ENCODE measurements around the gene GPM6B.

GPM6B gene

GRCh38 chrX:13768939-13769338 is 48.0 kb downstream of the GPM6B start:
- DNase-seq (ENCODE audit: low read depth in 2 of 2): no peak

- DNase-seq (ENCODE audit: low read depth in 2 of 2): no peak
Measured at GRCh38 chrX:13764765-13765164, 52.1 kb downstream of the GPM6B start.

- no peak for DNase-seq (ENCODE audit: low read depth in 2 of 2)
Measured at GRCh38 chrX:13764281-13764680, 52.6 kb downstream of the GPM6B start.

DNA sequence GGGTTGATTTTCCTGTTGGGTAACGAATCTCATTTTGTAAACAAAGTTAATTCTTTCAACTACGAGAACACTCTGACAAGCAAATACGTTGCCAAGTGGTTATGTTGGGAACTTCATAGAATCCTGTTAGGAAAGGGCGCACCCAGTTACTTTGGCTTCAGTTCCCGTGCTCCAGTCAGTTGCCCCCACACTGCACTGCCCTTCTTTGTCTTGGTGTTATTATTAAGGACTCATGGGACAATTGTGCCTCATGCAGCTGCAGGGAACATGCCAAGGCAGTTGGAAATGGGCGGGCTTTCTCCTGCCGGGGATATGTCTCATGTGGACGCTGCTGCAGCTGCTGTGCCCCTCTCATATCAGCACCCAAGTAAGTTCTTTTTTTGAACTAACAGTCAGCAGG is 53.4 kb downstream of the GPM6B start:
- no peak for DNase-seq (ENCODE audit: low read depth in 2 of 2)

- DNase-seq (ENCODE audit: low read depth in 2 of 2): no peak
Measured at GRCh38 chrX:13761606-13762414, 55.1 kb downstream of the GPM6B start.

DNA sequence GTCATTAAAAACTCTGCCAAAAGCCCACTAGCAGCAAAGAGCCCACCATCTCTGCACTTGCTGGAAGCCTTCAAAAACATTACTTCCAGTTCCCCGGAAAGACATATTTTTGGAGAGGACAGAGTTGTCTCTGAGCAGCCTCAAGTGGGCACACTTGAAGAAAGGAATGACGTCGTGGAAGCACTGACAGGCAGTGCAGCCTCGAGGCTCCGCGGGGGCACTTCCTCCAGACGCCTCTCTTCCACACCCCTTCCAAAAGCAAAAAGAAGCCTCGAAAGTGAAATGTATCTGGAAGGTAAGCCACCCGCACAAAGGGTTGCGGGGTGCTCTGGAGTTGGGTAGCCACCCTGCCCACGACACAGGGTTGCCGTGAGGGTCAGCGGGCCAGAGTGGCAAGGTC is 56.5 kb downstream of the GPM6B start:
- DNase-seq (ENCODE audit: low read depth in 2 of 2): no peak

DNA sequence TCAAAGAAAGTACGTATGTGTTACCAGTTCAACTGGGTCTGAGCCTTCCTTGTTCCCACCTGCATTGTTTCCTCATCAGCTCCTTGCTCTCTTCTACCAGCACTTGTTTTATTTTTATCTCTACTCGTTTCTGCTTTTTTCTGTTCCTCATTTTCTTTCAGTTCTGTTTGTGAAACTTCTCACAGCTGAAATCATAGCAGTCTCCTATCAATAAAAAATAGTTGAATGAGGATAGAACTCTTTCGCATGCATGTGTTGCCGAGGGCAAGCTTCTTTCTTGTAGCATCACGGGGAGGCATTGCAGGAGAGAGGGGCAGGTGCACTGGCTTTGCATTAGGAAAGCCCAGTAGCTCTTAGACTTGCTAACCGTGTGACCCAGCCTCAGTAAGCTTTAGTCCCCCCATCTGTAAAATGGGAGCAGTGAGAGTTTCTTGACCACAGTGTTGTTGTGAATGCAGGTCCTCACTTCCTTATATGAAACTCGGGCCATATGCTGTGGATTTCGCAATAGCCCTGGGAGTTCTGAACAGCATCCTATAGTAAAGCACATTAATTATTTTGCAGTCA is 57.7 kb downstream of the GPM6B start:
- no peak for DNase-seq (ENCODE audit: low read depth in 2 of 2)

DNA sequence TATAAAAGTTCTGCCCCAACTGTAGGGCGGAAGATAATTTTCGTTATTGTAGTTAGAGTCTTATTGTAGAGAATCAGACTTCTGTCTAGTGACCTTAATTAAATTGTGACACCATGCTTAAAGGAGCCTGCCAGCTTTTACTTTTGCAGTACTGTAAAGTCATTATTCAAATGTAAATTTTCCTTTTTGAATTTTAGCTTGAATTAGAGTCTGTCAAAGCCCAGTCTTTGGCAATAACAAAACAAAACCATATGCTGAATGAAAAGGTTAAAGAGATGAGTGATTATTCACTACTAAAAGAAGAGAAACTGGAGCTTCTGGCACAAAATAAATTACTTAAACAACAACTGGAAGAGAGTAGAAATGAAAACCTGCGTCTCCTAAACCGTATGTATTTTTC is 60.5 kb downstream of the GPM6B start:
- DNase-seq (ENCODE audit: low read depth in 2 of 2): no peak

DNA sequence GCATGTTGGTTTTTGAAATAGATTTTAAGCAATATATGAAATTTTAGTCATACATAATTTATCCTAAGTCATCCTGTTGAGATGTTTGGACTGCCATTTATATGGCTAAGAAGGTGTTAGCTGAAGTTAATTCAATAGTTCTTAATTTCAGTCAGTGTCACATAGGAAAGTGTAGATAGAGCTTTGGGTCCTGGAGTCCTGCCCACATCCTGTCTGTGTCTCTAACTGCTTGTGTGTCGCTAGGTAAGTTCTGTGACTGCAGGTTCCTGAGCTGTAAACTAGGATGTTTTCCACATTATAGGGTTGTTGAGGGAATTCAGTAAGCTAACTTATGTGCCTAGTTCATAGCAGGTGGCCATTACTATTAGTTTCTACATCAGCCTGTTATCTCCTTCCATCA is 61.6 kb downstream of the GPM6B start:
- DNase-seq (ENCODE audit: low read depth in 2 of 2): no peak

- no peak for DNase-seq (ENCODE audit: low read depth in 2 of 2)
Measured at GRCh38 chrX:13754765-13755164, 62.1 kb downstream of the GPM6B start.

GRCh38 chrX:13752646-13753045 is 64.2 kb downstream of the GPM6B start:
- DNase-seq (ENCODE audit: low read depth in 2 of 2): no peak

GRCh38 chrX:13752141-13752540 is 64.8 kb downstream of the GPM6B start:
- no peak for DNase-seq (ENCODE audit: low read depth in 2 of 2)

GRCh38 chrX:13750812-13751211 is 66.1 kb downstream of the GPM6B start:
- no peak for DNase-seq (ENCODE audit: low read depth in 2 of 2)

- DNase-seq (ENCODE audit: low read depth in 2 of 2): no peak
Measured at GRCh38 chrX:13750204-13750603, 66.7 kb downstream of the GPM6B start.

- no peak for DNase-seq (ENCODE audit: low read depth in 2 of 2)
Measured at GRCh38 chrX:13748486-13748885, 68.4 kb downstream of the GPM6B start.

DNA sequence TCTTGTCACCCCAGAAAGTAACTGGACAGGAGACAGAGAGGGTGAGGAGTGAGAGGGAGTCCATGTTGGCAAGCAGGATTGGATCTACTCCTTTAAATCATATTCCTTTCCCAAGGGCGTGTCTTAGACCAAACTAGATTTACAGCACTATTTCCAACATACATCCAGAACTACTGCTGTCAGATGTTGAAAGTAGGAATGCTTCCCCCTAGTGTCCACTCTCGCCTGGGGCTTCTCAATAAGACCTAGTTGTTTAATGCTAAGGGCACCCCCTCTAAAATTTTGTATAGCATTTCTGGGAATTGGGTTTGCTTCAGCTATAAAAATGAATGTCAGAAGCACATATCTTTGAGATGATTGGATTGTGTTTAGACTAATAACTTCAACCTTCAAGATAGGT is 69.1 kb downstream of the GPM6B start:
- no peak for DNase-seq (ENCODE audit: low read depth in 2 of 2)

DNA sequence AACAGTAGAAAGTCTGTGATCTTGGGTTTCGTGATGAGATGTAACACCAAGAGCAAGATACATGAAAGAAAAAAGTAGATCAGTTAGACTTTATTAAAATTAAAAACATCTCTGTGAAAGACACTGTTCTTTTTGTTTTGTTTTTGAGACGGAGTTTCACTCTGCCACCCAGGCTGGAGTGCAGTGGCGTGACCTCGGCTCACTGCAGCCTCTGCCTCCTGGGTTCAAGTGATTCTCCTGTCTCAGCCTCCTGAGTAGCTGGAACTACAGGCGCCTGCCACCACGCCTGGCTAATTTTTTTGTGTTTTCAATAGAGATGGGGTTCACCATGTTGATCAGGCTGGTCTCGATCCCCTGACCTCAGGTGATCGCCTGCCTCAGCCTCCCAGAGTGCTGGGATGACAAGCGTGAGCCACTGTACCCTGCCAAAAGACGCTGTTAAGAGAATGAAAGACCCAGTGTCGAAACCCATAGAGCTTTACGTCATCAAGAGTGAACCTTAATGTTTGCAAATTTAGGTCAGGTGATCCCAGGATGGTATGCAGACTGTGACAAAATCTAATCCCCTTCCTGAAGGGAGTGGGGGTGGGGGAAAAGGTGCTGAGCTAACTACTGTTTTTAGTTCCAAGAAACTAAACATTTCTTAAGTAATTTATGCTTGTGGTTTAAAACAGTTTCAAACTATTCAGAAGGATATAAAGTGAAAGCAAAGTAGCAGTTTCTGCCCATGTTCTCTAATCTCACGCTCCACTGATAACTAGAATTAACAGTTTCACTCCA is 74.3 kb downstream of the GPM6B start:
- DNase-seq (ENCODE audit: low read depth in 2 of 2): peak; percentile 4 to 38

DNA sequence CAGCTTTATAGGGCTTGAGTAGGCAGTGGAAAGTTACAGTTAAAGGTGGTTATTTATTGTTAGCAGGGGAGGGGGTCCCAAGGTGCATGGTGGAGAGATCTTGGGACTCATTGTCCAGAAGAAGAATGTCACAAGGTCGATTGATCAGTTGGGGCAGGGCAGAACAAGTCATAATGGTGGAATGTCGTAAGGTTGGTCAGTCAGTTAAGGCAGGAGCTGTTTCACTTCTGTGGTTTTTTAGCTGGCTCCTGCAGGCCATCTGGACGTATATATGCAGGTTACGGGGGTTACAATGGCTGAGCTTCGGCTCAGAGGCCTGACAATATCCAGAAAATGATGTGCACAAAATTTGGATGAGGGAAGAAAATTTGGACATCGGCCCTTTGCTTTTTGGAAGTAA is 75.2 kb downstream of the GPM6B start:
- DNase-seq (ENCODE audit: low read depth in 2 of 2): no peak

DNA sequence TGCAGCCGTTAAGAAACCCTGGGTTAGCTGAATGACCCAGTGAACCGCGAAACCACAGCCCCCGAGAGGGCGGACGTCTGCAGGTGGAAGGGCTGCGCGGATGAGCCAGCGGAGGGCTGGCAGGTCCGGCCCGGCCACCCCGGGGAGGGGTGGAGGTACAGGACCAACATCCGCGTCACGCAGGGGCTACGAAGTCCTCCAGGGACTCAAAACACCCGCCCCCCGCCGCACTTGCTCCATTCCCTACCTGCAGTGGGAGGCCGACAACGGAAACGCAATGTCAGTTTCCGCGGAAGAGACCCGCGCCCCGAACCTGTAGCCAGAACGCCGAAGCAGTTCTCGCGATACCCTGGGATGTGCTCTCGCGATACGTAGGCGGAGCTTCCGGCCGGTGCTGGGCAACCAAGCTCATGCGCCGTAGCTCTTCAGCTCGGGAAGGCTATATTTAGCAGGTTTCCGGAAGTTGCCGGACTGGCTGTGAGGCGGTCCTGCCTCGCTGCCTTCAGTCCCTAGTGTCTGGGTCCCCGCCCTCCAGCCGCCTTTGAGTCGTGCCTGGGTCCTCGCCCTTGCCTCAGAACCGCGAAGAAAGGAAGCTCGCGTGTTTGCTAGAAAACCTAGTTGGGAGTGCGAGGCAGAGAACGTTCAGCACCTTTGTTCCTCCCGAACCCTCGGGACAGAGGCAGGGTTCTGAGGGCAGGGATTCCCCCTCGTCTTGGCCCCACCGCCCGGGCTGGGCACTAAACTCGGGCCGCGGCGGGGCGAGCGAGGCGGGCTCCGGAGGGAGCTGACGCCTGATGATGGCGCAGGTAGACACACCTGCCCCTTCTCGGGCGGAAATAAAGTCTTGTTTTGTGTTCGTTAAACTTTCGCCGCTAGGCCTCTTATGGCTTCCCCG is 82.4 kb downstream of the GPM6B start, which contains the start of the genes OFD1 and TRAPPC2:
Gene OFD1 (plus strand): TSS at position 471 of the 895 bp plus-strand sequence. CDS start 324 bp downstream, at position 795.
Gene TRAPPC2 (minus strand): TSS at position 343 of the 895 bp plus-strand sequence. CDS start 14,657 bp downstream, outside the sequence.
- peak; percentile 81 to 86 for DNase-seq (ENCODE audit: low read depth in 2 of 2)

DNA sequence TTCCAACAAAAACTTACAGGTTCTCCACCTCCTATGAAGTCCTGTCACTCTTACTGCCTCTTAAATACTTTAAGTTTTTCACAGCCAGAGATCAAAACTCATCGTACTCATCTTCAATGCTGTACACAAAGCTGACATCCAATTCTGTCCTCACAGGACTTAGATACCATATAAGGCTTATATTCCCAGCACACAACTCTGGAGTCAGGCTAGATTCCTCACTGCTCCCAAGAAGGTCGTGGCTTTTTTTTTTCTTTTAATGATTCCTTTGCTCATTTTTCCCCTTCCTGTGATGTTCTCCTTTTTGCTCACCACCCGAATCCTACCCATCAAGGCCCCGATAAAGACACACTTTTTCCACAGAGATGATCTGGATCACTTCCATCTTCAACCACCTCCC is 83.4 kb downstream of the GPM6B start:
- no peak for DNase-seq (ENCODE audit: low read depth in 2 of 2)

DNA sequence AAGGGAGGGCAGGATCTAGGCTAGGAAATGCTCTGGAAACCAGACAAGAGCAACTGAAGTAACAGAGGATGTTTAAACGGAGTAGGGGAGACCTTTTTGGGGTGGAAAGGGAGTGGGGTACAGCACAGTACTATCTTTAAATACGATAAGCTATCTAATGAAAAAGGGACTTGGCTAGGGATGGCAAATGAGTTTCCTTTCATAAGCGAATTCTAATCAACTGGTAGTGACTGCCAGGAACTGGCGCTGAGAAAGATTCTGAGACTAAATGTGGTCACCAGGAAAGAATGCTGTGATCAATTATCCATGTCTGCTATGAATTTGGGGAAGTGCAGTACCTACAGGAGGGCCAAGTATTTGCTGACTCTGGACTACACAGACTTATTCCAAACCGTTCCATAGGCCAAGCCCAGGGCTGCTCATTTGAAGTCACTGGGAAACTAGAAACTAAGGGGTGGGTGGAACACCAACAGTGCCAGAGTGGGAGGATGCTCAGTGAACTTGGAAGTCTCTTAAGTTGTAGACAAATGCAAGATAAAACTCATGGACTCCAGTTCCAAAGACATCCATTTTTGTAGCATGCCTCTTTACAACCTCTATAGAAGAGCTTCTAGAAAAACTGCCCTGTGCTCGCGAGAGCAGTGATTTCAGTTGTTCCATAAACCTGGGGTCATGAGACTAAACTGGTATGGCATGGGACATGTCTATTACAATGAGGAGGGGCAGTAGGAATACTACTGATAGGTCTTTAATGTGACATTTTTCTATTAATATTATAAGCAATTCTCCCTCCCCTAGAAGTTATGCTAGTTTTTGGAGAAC is 84.4 kb downstream of the GPM6B start:
- no peak for DNase-seq (ENCODE audit: low read depth in 2 of 2)
